Subcutaneous adipose tissue (tissue), 4 donors: Measurements from ENCODE around the gene CPA3. TPM values are rescaled to one million over a fixed set of nuclear protein-coding genes. Genes with fewer than 3 reads are reported as not detected.

Experiments
- CTCF ChIP-seq: fragments of 450-650 bp; IDR thresholded peaks from one replicate; pipeline ENCODE4 v1.5.1; 2016; ENCODE audit warnings: low read depth, mild to moderate bottlenecking, control low read depth, antibody characterized with exemption, moderate library complexity
- total RNA-seq, 4 donors: library from RNA; depleted of rRNA; stranded (reverse); fragments of >200 nt; gene quantifications; one replicate each; pipeline ENCODE4 v1.1.0, GENCODE V29; 2016

The CPA3 gene
- total RNA-seq, result 10 to 100 TPM in 2 of 4 donors, 1 to 10 TPM in 2; 1.9 to 36.4 (median 15.4) TPM

GRCh38 chr3:148865049-148865448 lies at the start of gene CPA3:
CPA3 (plus strand) TSS chr3:148865296; CDS start chr3:148865308, 12 bp downstream.
- no peak for TF ChIP-seq CTCF

- no peak for TF ChIP-seq CTCF
Observed at GRCh38 chr3:148815316-148816110, 49.6 kb upstream of the CPA3 start.

GRCh38 chr3:148816427-148816826 lies 48.7 kb upstream of the CPA3 start:
- TF ChIP-seq CTCF, result no peak

- TF ChIP-seq CTCF, result no peak
Observed at GRCh38 chr3:148816981-148817525, 48.0 kb upstream of the CPA3 start.

- TF ChIP-seq CTCF, result no peak
Observed at GRCh38 chr3:148820361-148821245, 44.5 kb upstream of the CPA3 start.

GRCh38 chr3:148823026-148823425 lies 42.1 kb upstream of the CPA3 start:
- no peak for TF ChIP-seq CTCF

- no peak for TF ChIP-seq CTCF
Observed at GRCh38 chr3:148825476-148825875, 39.6 kb upstream of the CPA3 start.
